GM12872 (cell line): Measurements from ENCODE around the gene SLC6A19.

Source experiments
- TF ChIP-seq, protein P1 (sequence below): IDR thresholded peaks from 3 replicates; pipeline ENCODE4 v1.5.1; 2011; ENCODE audit warnings: low read depth, mild to moderate bottlenecking, low read length, moderate library complexity; ENCODE audit not compliant: insufficient read depth

Gene SLC6A19

DNA sequence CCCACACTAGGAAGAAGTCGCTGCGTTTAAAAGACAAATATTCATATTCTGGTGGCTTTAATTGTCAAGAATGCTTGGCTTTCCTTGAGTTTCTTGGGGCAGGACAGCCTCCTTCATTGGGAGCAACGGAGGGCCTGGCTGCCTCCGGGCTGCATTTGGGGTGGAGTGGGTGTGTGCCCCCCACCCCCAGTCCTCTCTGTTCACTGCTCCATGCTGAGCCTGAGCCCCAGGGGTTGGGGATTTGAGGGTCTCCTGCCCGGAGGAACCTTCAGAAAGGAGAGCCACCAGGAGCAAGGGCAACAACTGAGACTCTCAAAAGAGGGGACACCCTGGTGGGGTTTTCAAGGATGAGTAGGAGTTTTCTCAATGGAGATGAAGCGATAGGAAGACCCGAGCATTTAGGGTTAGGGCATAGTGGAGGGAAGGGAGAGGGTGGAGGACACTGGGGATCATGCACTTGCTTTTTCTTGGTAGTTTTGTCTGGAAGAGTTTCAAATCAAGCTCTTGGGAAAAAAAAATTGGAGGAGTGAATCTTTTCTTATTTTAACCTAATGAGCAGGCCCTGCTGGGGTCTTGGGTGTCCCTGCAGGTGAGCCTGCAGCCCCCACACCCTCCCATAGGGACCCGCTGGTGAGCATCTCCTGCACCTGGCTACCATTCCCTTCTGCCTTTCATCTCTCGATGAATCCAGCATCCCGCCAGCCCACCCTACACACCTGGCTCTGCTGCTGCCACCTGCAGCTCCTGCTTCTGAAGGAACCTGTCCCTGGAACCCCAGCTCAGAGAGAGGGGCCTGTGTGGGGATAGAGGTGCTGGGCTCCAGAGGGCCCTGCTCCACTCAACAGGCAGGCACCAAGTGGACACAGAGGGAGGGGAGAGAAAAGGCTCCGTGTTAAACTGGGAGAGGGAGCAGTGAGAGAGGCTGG lies 4.1 kb downstream of the SLC6A19 start:
- TF ChIP-seq, protein P1, sequence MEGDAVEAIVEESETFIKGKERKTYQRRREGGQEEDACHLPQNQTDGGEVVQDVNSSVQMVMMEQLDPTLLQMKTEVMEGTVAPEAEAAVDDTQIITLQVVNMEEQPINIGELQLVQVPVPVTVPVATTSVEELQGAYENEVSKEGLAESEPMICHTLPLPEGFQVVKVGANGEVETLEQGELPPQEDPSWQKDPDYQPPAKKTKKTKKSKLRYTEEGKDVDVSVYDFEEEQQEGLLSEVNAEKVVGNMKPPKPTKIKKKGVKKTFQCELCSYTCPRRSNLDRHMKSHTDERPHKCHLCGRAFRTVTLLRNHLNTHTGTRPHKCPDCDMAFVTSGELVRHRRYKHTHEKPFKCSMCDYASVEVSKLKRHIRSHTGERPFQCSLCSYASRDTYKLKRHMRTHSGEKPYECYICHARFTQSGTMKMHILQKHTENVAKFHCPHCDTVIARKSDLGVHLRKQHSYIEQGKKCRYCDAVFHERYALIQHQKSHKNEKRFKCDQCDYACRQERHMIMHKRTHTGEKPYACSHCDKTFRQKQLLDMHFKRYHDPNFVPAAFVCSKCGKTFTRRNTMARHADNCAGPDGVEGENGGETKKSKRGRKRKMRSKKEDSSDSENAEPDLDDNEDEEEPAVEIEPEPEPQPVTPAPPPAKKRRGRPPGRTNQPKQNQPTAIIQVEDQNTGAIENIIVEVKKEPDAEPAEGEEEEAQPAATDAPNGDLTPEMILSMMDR: no peak

DNA sequence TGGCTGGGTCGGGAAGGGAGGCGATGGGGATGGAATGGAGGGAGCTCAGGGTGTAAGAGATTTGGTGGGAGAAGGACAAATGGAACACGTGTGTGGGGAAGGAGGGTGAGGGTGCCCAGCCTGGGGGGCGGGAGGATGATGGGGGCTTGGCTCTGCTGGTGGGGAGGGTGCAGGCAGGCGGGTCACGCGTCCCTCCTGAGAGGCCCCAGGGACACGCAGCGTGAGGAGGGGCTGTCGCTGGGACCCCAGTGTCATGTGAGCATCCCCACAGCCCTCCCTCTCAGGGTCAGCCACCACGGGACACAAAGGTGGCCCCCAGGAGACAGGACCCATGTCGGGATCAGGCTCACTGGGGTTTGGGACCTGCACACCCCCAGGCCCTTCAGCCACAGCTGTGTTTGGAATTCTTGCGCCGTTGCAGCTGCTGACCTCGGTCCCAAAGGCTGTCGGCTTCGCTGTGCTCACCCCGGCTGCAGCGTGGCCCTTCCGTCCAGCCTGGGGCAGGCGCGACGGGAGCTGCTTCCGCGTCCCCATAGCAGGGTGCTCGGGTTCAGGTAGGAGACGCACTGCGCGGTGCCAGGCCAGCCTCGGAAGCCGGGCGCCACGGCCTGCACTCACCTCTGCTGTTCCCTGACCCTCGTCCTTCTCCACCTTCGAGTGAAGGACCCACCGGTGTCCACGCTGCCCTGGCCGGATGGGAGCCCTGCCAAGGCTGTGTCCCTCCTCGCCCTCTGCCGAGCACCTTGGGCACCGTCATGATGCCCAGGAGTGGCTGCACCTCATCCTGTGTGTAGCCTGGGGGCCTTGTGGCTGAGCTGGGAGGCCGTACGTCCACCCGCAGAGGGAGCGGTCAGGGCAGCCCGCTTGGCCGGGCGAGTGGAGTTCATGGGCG lies 5.4 kb downstream of the SLC6A19 start:
- TF ChIP-seq, protein P1: no peak

DNA sequence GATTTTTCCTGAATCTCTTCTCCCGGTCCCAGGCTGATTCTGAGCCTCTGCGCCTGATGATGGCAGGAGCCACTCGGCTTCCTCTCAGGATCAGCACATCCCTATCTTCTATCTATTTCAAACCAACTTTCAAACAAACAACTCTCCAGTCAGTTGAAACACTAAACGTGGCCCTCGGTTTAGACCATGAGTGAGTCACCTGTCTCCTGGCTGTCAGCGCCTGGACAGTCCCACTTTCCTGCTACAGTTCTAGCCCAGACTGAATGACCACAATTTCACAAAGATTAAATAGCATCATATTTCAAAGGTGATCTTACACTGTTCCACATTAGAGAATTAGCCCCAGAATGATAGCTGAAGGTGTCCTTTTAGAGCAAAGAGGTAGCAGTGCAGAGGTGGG lies 6.2 kb downstream of the SLC6A19 start:
- TF ChIP-seq, protein P1: no peak

DNA sequence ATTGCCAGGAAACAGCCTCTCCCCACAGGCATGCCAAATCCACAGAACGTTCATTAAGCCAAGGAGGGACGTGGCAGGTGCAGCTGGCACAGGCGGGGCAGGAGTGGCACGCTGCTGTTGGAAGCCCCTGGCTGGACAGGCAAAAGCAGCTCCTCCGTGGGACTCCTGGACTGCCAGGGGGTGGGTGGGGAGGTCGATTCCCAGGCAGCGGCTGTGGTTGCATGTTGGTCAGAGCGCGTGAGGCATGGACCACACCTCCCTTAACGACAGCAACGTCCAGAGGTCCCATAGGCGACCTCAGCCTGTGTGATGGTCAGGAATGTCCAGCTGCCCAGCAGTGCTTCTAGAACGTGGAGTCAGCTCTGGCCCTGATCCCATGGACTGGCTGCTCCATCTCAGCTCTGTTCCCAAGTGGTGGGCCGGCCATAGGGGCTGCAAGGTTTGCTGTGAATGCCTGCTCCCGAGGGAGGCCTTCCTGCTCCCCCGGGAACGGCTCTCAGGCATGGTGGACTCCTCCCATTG lies 6.9 kb downstream of the SLC6A19 start:
- TF ChIP-seq, protein P1: no peak

DNA sequence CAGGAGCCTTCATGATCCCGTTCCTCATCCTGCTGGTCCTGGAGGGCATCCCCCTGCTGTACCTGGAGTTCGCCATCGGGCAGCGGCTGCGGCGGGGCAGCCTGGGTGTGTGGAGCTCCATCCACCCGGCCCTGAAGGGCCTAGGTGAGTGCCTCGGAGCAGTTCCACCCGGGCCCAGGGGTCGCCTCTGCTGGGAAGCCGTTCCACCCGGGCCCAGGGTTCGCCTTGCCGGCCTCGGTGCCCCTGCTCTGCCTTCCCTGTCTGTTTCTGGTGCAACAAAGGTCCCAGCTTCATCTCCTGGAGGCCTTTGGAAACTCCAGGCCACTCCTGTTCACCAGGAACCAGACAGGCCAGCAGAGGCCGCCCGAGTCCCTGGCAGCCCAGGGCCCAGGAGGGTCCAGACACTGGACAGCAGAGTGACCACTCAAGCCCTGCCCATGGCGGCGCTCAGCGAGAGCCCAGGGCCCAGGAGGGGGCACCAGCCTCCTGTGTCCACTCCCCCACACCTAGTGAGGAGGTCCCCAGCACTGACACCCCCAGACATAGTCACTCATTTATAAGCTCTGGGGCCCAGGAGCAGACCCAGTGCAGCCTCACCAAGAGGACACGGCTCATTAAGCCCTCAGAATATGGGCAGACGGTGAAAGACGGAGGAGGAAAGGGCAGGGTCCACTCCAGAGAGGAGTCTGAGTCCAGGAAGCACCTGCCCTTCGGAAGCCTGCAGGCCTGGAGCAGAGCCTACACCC lies 7.5 kb downstream of the SLC6A19 start:
- TF ChIP-seq, protein P1: no peak; the same call in 1 of the 3 replicates

DNA sequence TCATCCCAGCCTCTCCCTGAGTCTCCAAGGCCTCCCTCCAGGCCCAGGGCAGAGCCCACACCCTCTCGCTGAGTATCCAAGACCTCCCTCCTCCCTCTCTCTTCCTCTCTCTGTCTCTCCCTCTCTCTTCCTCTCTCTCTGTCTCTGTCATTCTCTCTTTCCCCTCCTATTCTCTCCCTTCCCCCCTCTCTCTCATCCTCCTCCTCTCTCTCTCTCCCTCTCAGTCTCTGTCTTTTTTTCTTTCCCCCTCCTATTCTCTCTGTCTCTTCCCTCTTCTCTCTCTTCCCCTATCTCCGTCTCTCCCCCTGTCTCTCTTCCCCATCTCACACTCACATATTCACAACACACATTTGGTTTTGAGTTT lies 8.1 kb downstream of the SLC6A19 start:
- TF ChIP-seq, protein P1: no peak
